Measurements from ENCODE around the gene MMGT1. TPM values are rescaled to one million over a fixed set of nuclear protein-coding genes. Genes with fewer than 3 reads are reported as not detected.
A peak's percentile ranks its signal among the peaks of the same experiment; 100 is the strongest.

MMGT1 gene
- total RNA-seq, 1 donor from 2014 or later = 11.2 TPM

GRCh38 chrX:135974279-135974856 is 580 bp upstream of the MMGT1 start:
- H3K36me3 ChIP-seq = no peaks in the 10 kb centered on the region
- peak in 1 of 2 donors; percentile 82 for DNase-seq (ENCODE audit: low spot score in 2 of 2)
- peak overlapping the region; percentile 38 to 55 for H3K4me3 ChIP-seq
- intact Hi-C loops (cut with DNase I) = loop anchor here (5.0 to 10.0 kb wide), 3 partner anchors 523 to 1170 kb away; partner anchors contain the start of gene HTATSF1
- H3K27me3 ChIP-seq = no peaks in the 10 kb centered on the region
- peak overlapping the region; percentile 21 to 52 for H3K27ac ChIP-seq
- H3K9me3 ChIP-seq = no peaks in the 10 kb centered on the region
- TF ChIP-seq CTCF (IDR thresholded peaks at IDR 0.05) = no peak
- peaks cover 0 to 7% of the 10 kb centered on the region in 2 donors for H3K4me1 ChIP-seq

- Histone ChIP-seq H3K9me3 (no peaks in the 10 kb centered on the region), H3K4me1 (peaks cover 0 to 7% of the 10 kb centered on the region in 2 donors), H3K27me3 (no peaks in the 10 kb centered on the region), H3K27ac (peak overlapping the region; percentile 92), H3K4me3 (peak overlapping the region; percentile 70 to 71), H3K36me3 (no peaks in the 10 kb centered on the region)
- DNase-seq (ENCODE audit: low spot score in 2 of 2) = no peak
- TF ChIP-seq CTCF (IDR thresholded peaks at IDR 0.05) = no peak
- intact Hi-C loops (cut with DNase I) = loop anchor here (1.0 to 10.0 kb wide), 4 partner anchors 452 to 1168 kb away; partner anchors contain the start of gene HTATSF1
Measured at GRCh38 chrX:135973025-135973547, 702 bp downstream of the MMGT1 start.

GRCh38 chrX:135951291-135951690 is 22.5 kb downstream of the MMGT1 start:
- H3K4me3 ChIP-seq = no peak overlapping the region
- no peak overlapping the region for H3K27ac ChIP-seq
- no peaks in the 10 kb centered on the region for H3K4me1 ChIP-seq
- no peaks in the 10 kb centered on the region for H3K27me3 ChIP-seq
- TF ChIP-seq CTCF (IDR thresholded peaks at IDR 0.05) = no peak
- no peak for DNase-seq (ENCODE audit: low spot score in 2 of 2)
- H3K9me3 ChIP-seq = no peaks in the 10 kb centered on the region
- intact Hi-C loops (cut with DNase I) = no loop called here
- no peaks in the 10 kb centered on the region for H3K36me3 ChIP-seq

- H3K4me3 ChIP-seq = no peak overlapping the region
- no peak for DNase-seq (ENCODE audit: low spot score in 2 of 2)
Measured at GRCh38 chrX:135944486-135944885, 29.3 kb downstream of the MMGT1 start.

GRCh38 chrX:135931644-135932487 is 41.9 kb downstream of the MMGT1 start:
- Histone ChIP-seq H3K27ac (no peak overlapping the region), H3K27me3 (no peaks in the 10 kb centered on the region), H3K4me1 (no peaks in the 10 kb centered on the region), H3K9me3 (no peaks in the 10 kb centered on the region), H3K4me3 (no peak overlapping the region), H3K36me3 (no peaks in the 10 kb centered on the region)
- peak; percentile 15 to 65 (median 55) for TF ChIP-seq CTCF (IDR thresholded peaks at IDR 0.05)
- peak in 1 of 2 donors; percentile 66 for DNase-seq (ENCODE audit: low spot score in 2 of 2)
- intact Hi-C loops (cut with DNase I) = no loop called here

More at GRCh38 chrX:135944486-135944885, 29.3 kb downstream of the MMGT1 start:
- peaks cover 0 to 5% of the 10 kb centered on the region in 2 donors for H3K9me3 ChIP-seq
- H3K4me1 ChIP-seq = no peaks in the 10 kb centered on the region
- peaks cover 0 to 4% of the 10 kb centered on the region in 2 donors for H3K36me3 ChIP-seq
- intact Hi-C loops (cut with DNase I) = no loop called here
- no peaks in the 10 kb centered on the region for H3K27me3 ChIP-seq
- H3K27ac ChIP-seq = no peak overlapping the region
- no peak for TF ChIP-seq CTCF (IDR thresholded peaks at IDR 0.05)

Measured in ascending aorta (tissue), 2 donors.